Prostate gland (tissue), 2 donors: Measurements from ENCODE around the gene OR2T27. TPM values are rescaled to one million over a fixed set of nuclear protein-coding genes. Genes with fewer than 3 reads are reported as not detected.

ENCODE experiments used
- DNase-seq: peaks from one replicate; pipeline ENCODE4 v3.0.0-alpha.2; 2019; ENCODE audit warnings: low spot score
- H3K27ac ChIP-seq, 2 donors: fragments of 200-600 bp; sonication (generic); 2 replicates each; pipeline ENCODE4 v1.5.1; 2017 to 2019
- H3K27me3 ChIP-seq: fragments of 200-600 bp; sonication (generic); replicated peaks from 2 replicates; pipeline ENCODE4 v1.5.1; 2019; ENCODE audit not compliant: insufficient read depth
- H3K36me3 ChIP-seq, 2 donors: fragments of 200-600 bp; sonication (generic); 1 replicate in 1 of 2; 2 replicates in 1 of 2; pipeline versions ENCODE4 v1.5.1 to v1.8.1; 2017 to 2019
- H3K4me1 ChIP-seq: fragments of 200-600 bp; sonication (generic); replicated peaks from 2 replicates; pipeline ENCODE4 v1.5.1; 2019
- H3K4me3 ChIP-seq, 2 donors: fragments of 200-600 bp; sonication (generic); 2 replicates each; pipeline ENCODE4 v1.5.1; 2017 to 2019
- H3K9me3 ChIP-seq: fragments of 200-600 bp; sonication (generic); 2 replicates; pipeline ENCODE4 v1.5.1; 2017
- POLR2A ChIP-seq: fragments of 450-650 bp; IDR thresholded peaks from one replicate; pipeline ENCODE4 v1.6.1; 2016; ENCODE audit warnings: antibody characterized with exemption, mild to moderate bottlenecking
- POLR2AphosphoS5 ChIP-seq: sonication (generic); formaldehyde crosslinking; IDR thresholded peaks from one replicate; pipeline ENCODE4 v1.6.1; 2017; ENCODE audit warnings: antibody characterized with exemption
- WGBS: methylation state at CpG from one replicate; pipeline ENCODE4 v1.1.5; 2018; 5-methylcytosine and 5-hydroxymethylcytosine counted together
- intact Hi-C: fragments of 100-400 bp; cut with DNase I; formaldehyde crosslinking; loops from one replicate; pipeline ENCODE4 v1.14.2; 2022
- total RNA-seq, 2 donors: library from RNA; depleted of rRNA; stranded (reverse); fragments of >200 nt; gene quantifications; one replicate each; pipeline ENCODE4 v1.1.0, GENCODE V29; 2016
- TF ChIP-seq, protein P1 (sequence below), 4 experiments: fragments of 200-600 bp in 2 of 4; fragments of 450-650 bp in 2 of 4; sonication (generic) in 2 of 4; IDR thresholded peaks; 1 replicate in 3 of 4; 2 replicates in 1 of 4; pipeline ENCODE4 v1.5.1; 2016 to 2019; ENCODE audit warnings: antibody characterized with exemption in 4 of 4, mild to moderate bottlenecking in 2 of 4, moderate library complexity in 2 of 4

Gene OR2T27
- total RNA-seq, 2 donors from 2014 or later = not detected

DNA sequence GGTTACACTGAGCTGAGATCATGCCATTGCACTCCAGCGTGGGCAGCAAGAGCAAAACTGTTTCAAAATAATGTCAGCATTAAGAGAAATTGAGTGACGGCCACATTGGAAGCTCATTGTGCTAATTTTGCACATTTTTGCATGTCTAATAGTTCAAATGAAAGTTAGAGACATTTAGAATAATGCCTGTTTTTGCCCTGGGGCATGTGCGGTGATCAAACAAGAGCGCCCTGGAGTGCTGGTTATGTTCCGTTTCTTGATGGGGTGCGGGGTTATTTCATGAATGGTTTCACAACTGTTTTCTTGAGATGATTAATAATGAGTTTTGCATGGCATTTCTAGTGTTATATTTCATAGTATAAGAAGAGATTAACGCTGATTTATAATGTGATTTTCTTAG, 33.6 kb downstream of the OR2T27 start:
- Histone ChIP-seq H3K27ac (no peak overlapping the region), H3K9me3 (no peaks in the 10 kb centered on the region), H3K36me3 (no peaks in the 10 kb centered on the region), H3K27me3 (no peaks in the 10 kb centered on the region), H3K4me3 (no peak overlapping the region), H3K4me1 (no peaks in the 10 kb centered on the region)
- intact Hi-C loops = loop anchor here (2.0 kb wide), 1 partner anchor 185 kb away; no protein-coding TSS in a partner anchor
- no peak for TF ChIP-seq POLR2A
- DNase-seq = no peak
- 66% methylated on average over 7 of the region's 7 CpGs for WGBS

DNA sequence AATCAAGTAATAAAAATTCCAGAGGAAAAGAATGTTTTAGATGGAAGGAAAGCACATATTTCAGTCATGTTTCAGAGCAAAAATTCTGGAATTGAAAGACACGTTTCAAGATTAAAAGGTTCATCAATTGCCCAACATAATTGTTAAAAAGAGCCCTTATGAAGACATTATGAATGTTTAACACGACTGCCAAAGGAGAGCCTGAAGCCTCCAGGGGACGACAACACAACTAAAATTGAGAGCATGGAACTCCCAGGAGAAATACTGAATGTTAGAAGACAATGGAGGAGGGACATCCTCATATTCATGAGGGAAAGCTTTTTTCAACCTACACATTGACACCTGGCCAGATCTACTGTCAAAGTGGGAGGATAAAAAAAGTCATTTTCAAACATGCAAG, 36.5 kb downstream of the OR2T27 start:
- H3K4me1 ChIP-seq = no peaks in the 10 kb centered on the region
- H3K36me3 ChIP-seq = no peaks in the 10 kb centered on the region
- no peak overlapping the region for H3K4me3 ChIP-seq
- intact Hi-C loops = no loop called here
- H3K27me3 ChIP-seq = no peaks in the 10 kb centered on the region
- no peak for TF ChIP-seq POLR2AphosphoS5
- no peak for TF ChIP-seq POLR2A
- TF ChIP-seq, protein P1, sequence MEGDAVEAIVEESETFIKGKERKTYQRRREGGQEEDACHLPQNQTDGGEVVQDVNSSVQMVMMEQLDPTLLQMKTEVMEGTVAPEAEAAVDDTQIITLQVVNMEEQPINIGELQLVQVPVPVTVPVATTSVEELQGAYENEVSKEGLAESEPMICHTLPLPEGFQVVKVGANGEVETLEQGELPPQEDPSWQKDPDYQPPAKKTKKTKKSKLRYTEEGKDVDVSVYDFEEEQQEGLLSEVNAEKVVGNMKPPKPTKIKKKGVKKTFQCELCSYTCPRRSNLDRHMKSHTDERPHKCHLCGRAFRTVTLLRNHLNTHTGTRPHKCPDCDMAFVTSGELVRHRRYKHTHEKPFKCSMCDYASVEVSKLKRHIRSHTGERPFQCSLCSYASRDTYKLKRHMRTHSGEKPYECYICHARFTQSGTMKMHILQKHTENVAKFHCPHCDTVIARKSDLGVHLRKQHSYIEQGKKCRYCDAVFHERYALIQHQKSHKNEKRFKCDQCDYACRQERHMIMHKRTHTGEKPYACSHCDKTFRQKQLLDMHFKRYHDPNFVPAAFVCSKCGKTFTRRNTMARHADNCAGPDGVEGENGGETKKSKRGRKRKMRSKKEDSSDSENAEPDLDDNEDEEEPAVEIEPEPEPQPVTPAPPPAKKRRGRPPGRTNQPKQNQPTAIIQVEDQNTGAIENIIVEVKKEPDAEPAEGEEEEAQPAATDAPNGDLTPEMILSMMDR (IDR thresholded peaks at IDR 0.05) = peak; percentile 14 to 62 (median 31)
- 5% methylated on average over 3 of the region's 3 CpGs for WGBS
- no peak overlapping the region for H3K27ac ChIP-seq
- no peaks in the 10 kb centered on the region for H3K9me3 ChIP-seq
- peak; percentile 23 for DNase-seq

DNA sequence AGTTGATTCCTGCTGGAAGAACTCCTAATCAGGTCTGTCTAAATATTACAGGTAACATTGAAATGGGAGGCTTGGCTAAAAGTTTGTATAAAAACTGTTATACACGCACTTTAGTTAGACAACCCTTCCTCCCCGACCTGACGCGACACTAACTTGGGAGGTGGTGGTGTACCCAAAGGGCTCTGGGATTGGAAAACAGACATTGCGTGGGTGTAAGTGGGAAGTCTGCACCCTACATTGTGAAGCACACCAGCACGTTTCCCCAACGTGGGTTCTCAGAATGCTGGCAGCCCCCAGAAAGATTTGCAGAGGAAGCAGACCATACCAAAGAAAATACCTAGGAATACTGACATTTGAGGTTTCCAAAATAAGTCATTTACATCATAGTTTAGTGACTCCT, 37.2 kb downstream of the OR2T27 start:
- TF ChIP-seq, protein P1 (IDR thresholded peaks at IDR 0.05) = no peak
- TF ChIP-seq POLR2AphosphoS5 = no peak
- TF ChIP-seq POLR2A = no peak
- no peak overlapping the region for H3K27ac ChIP-seq
- H3K4me1 ChIP-seq = no peaks in the 10 kb centered on the region
- H3K9me3 ChIP-seq = no peaks in the 10 kb centered on the region
- intact Hi-C loops = no loop called here
- H3K27me3 ChIP-seq = no peaks in the 10 kb centered on the region
- WGBS = 73% methylated on average over 7 of the region's 7 CpGs
- H3K36me3 ChIP-seq = no peaks in the 10 kb centered on the region
- no peak overlapping the region for H3K4me3 ChIP-seq
- no peak for DNase-seq

DNA sequence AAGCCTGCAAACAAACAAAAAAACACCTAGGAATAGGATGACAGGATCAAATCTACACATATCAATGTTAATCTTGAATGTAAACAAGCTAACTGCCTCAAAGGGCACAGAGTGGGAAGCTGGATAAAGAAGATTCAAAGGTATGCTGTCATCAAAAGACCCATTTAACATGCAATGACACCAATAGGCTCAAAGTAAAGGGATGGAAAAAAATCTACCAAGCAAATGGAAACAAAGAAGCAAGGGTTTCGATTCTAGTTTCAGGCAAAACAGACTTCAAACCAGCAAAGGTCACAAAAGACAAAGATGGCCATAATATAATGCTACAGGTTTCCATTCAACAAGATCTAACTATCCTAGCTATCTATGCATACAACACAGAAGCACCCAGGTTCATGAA, 41.6 kb downstream of the OR2T27 start:
- no peaks in the 10 kb centered on the region for H3K4me1 ChIP-seq
- 50% methylated on average over 1 of the region's 1 CpG for WGBS
- H3K27ac ChIP-seq = no peak overlapping the region
- DNase-seq = no peak
- TF ChIP-seq, protein P1 (IDR thresholded peaks at IDR 0.05) = no peak
- TF ChIP-seq POLR2AphosphoS5 = no peak
- no peak for TF ChIP-seq POLR2A
- no peak overlapping the region for H3K4me3 ChIP-seq
- no peaks in the 10 kb centered on the region for H3K27me3 ChIP-seq
- no peaks in the 10 kb centered on the region for H3K9me3 ChIP-seq
- H3K36me3 ChIP-seq = no peaks in the 10 kb centered on the region
- intact Hi-C loops = no loop called here

DNA sequence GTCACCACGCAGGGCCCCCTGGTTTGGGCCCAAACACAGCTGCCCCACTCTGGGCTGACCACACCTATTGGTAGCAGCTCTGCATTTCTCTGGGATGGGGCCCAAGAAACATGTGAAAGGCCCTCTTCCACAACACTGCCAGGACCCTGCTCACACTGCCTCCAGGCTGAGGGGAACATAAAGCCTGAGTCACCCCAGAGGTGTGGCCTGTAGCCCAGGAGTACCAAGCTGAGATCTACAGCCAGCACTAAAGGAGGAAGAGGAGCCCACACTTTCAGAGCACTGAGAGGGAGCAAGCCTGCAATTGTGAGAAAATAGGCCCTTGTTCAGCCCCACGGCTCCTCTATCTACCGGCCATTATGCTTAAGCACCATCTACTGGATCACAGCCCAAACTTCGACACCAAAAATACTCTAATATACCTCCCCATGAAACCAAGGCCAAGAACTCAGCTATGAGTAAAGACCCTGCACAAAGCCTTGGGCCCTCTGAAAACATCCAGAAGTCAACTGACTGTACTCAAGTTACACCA, 43.4 kb downstream of the OR2T27 start:
- TF ChIP-seq POLR2A (no peak), POLR2AphosphoS5 (no peak)
- TF ChIP-seq, protein P1 (IDR thresholded peaks at IDR 0.05) = no peak
- DNase-seq = no peak
- intact Hi-C loops = no loop called here
- Histone ChIP-seq H3K4me3 (no peak overlapping the region), H3K36me3 (no peaks in the 10 kb centered on the region), H3K4me1 (no peaks in the 10 kb centered on the region), H3K27me3 (no peaks in the 10 kb centered on the region), H3K27ac (no peak overlapping the region), H3K9me3 (no peaks in the 10 kb centered on the region)
- 81% methylated on average over 4 of the region's 4 CpGs for WGBS
